ENCODE data around the gene ACADL.
A peak's percentile ranks its signal among the peaks of the same experiment; 100 is the strongest.

Gene ACADL

GRCh38 chr2:210169516-210170195 is 55.6 kb downstream of the ACADL start:
- FAIRE-seq: peak; percentile 90

- no peak for FAIRE-seq
These were observed 58.0 kb downstream of the ACADL start for GRCh38 chr2:210167227-210167626.

- peak; percentile 92 for FAIRE-seq
These were observed 62.7 kb downstream of the ACADL start for GRCh38 chr2:210162466-210163124.

GRCh38 chr2:210159059-210159458 is 66.2 kb downstream of the ACADL start:
- FAIRE-seq: peak; percentile 84

- no peak for FAIRE-seq
These were observed 67.0 kb downstream of the ACADL start for GRCh38 chr2:210158236-210158635.

- FAIRE-seq: no peak
These were observed 67.7 kb downstream of the ACADL start for GRCh38 chr2:210157526-210157925.

GRCh38 chr2:210147614-210148013 is 77.6 kb downstream of the ACADL start:
- FAIRE-seq: no peak
